Sigmoid colon (tissue), 4 donors: ENCODE results near the gene QPCT.

Experiments used
- EP300 ChIP-seq, 4 donors: sonication (generic); formaldehyde crosslinking; IDR thresholded peaks; one replicate each; pipeline ENCODE4 v1.6.1; 2017; ENCODE audit warnings: antibody characterized with exemption in 4 of 4
- POLR2A ChIP-seq, 2 donors: fragments of 450-650 bp; IDR thresholded peaks; one replicate each; pipeline ENCODE4 v1.6.1; 2016; ENCODE audit warnings: antibody characterized with exemption in 2 of 2, mild to moderate bottlenecking in 2 of 2, moderate library complexity in 2 of 2
- POLR2AphosphoS5 ChIP-seq, 4 donors: sonication (generic); formaldehyde crosslinking; IDR thresholded peaks; one replicate each; pipeline ENCODE4 v1.6.1; 2017; ENCODE audit warnings: antibody characterized with exemption in 4 of 4
- TF ChIP-seq, protein P1 (sequence below), 4 experiments: fragments of 450-650 bp in 3 of 4; fragments of 200-600 bp in 1 of 4; IDR thresholded peaks; one replicate each; pipeline ENCODE4 v1.5.1; 2016 to 2019; ENCODE audit warnings: antibody characterized with exemption in 4 of 4, mild to moderate bottlenecking in 3 of 4, moderate library complexity in 2 of 4

DNA sequence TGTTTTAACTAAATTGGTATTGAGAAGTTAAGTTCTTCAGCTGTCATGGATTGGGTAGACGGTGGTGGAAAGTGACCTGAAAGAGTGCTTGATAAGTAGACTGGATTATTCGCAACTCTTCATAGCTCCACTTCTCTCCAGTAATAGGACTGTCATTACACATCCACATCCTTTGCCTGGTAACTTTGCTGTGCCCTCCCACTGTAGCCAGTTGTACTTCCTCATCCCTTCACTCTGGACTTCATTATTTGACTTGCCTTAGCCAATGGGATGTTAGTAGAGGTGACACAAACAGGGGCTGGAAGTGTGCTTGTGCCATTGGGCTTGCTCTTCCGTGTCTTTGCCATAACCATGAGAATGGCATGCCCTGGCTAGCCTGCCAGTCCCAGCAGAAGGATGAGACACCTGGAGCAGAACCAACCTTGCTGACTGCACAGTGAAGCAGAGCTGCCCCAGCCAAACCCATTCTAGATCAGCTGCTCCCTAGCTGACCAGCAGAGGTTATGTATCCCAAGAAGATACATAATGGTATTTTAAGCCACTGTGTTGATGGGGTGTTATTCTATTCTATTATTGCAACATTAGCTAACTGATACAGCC is 16.9 kb downstream of the QPCT start:
- TF ChIP-seq, protein P1, sequence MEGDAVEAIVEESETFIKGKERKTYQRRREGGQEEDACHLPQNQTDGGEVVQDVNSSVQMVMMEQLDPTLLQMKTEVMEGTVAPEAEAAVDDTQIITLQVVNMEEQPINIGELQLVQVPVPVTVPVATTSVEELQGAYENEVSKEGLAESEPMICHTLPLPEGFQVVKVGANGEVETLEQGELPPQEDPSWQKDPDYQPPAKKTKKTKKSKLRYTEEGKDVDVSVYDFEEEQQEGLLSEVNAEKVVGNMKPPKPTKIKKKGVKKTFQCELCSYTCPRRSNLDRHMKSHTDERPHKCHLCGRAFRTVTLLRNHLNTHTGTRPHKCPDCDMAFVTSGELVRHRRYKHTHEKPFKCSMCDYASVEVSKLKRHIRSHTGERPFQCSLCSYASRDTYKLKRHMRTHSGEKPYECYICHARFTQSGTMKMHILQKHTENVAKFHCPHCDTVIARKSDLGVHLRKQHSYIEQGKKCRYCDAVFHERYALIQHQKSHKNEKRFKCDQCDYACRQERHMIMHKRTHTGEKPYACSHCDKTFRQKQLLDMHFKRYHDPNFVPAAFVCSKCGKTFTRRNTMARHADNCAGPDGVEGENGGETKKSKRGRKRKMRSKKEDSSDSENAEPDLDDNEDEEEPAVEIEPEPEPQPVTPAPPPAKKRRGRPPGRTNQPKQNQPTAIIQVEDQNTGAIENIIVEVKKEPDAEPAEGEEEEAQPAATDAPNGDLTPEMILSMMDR (IDR thresholded peaks at IDR 0.05) = no peak
- TF ChIP-seq POLR2A (IDR thresholded peaks at IDR 0.05) (no peak), POLR2AphosphoS5 (IDR thresholded peaks at IDR 0.05) (no peak), EP300 (IDR thresholded peaks at IDR 0.05) (no peak)
